Pancreas (tissue), 10 donors: Measurements from ENCODE around the gene CNNM4. TPM values are rescaled to one million over a fixed set of nuclear protein-coding genes. Genes with fewer than 3 reads are reported as not detected.

Experiments used
- ATAC-seq, 4 donors: fragments of 200-7000 bp; cut with Tn5 transposase; one replicate each; pipeline versions ENCODE4 v1.8.0 to v1.9.1; 2020; ENCODE audit warnings: mild to moderate bottlenecking in 4 of 4, moderate library complexity in 4 of 4
- DNase-seq, 6 donors: peaks; one replicate each; pipeline ENCODE4 v3.0.0-alpha.2; 2020
- FAIRE-seq: peaks from 2 replicates; lab custom pipeline; 2012; peaks lifted over from hg19 to GRCh38; lab: Jason Lieb, UNC
- H3K27ac ChIP-seq, 4 donors: fragments of 200-600 bp; sonication (generic); 1 replicate in 3 of 4; 2 replicates in 1 of 4; pipeline versions ENCODE4 v1.5.0 to v1.8.0; 2020
- H3K27me3 ChIP-seq, 4 donors: fragments of 200-600 bp; one replicate each; pipeline ENCODE4 v1.8.0; 2021
- H3K36me3 ChIP-seq, 3 donors: fragments of 200-600 bp; sonication (generic) in 1 of 3; one replicate each; pipeline versions ENCODE4 v1.5.0 to v1.8.0; 2020 to 2021
- H3K4me1 ChIP-seq, 3 donors: fragments of 200-600 bp; one replicate each; pipeline ENCODE4 v1.8.0; 2021
- H3K4me3 ChIP-seq, 4 donors: fragments of 200-600 bp; sonication (generic) in 2 of 4; one replicate each; pipeline versions ENCODE4 v1.5.0 to v1.8.0; 2020 to 2021
- H3K9me3 ChIP-seq, 4 donors: fragments of 200-600 bp; one replicate each; pipeline ENCODE4 v1.8.0; 2021
- WGBS, 2 donors: extraction: QIAGEN DNeasy Blood & Tissue Kit; methylation state at CpG; one replicate each; pipeline ENCODE4 v1.1.7; 2013; 5-methylcytosine and 5-hydroxymethylcytosine counted together
- intact Hi-C, 3 donors: fragments of 100-400 bp; cut with DNase I; formaldehyde crosslinking; loops; one replicate each; pipeline versions ENCODE4 v1.11.1 to v1.14.2; 2022
- polyA plus RNA-seq, 2 donors: library from polyadenylated mRNA; stranded (reverse); fragments of 200-250 nt; gene quantifications; one replicate each; pipeline ENCODE4 v1.2.3, GENCODE V29; 2013
- total RNA-seq, 6 donors: library from RNA; stranded (reverse); fragmentation: NEBNext Ultra II Directional in 4 of 6; extraction: Animal tissue kit (Norgen Biotek cat#: 25700) in 4 of 6; gene quantifications; one replicate each; pipeline versions ENCODE4 v1.2.1 to v1.2.4, GENCODE V29; 2021 to 2023
- TF ChIP-seq, protein P1 (sequence below), 4 donors: fragments of 200-600 bp; sonication (generic) in 3 of 4; IDR thresholded peaks; one replicate each; pipeline versions ENCODE4 v1.5.0 to v1.8.0; 2021; ENCODE audit warnings: antibody characterized with exemption in 4 of 4
- donor health status: healthy with polysubstance abuse.
- donor health status: DM: no; HTN: no; CAD: no; lungs with moderate emphysema.
- donor health status: DM: no; HTN: no; CAD: no.
- donor health status: control.
- donor health status: control.
- donor health status: Bipolar disorder and iron deficiency.
- donor health status: DM: yes; HTN: yes; CAD: no.
- donor health status: DM: no; HTN: no; CAD: no.
- donor health status: DM: no; HTN: no; CAD: no.
- donor health status: DM: yes; HTN: yes; CAD: no.

CNNM4 gene
- total and polyA plus RNA-seq, 8 donors: 3.3 to 6.9 (median 5.5) TPM

DNA sequence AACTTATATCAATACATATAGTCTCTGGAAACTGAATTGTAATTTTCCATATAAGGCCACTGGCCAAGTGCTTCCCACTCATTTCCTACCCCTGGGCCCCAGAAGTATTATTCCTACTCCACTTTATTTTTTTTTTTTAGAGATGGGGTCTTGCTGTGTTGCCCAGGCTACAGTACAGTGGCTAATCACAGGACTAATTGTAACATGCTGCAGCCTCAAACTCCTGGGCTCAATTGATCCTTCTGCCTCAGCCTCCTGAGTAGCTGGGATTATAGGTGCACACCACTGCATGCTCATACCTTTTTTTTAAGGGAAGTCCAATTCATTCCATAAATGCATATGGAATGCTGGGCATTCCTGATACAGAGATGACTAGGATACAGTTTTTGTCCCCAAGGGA lies 6.4 kb upstream of the CNNM4 start:
- Histone ChIP-seq H3K27me3 (no peaks in the 10 kb centered on the region), H3K36me3 (no peaks in the 10 kb centered on the region), H3K9me3 (no peaks in the 10 kb centered on the region), H3K4me1 (no peaks in the 10 kb centered on the region), H3K27ac (no peak overlapping the region), H3K4me3 (no peak overlapping the region)
- TF ChIP-seq, protein P1, sequence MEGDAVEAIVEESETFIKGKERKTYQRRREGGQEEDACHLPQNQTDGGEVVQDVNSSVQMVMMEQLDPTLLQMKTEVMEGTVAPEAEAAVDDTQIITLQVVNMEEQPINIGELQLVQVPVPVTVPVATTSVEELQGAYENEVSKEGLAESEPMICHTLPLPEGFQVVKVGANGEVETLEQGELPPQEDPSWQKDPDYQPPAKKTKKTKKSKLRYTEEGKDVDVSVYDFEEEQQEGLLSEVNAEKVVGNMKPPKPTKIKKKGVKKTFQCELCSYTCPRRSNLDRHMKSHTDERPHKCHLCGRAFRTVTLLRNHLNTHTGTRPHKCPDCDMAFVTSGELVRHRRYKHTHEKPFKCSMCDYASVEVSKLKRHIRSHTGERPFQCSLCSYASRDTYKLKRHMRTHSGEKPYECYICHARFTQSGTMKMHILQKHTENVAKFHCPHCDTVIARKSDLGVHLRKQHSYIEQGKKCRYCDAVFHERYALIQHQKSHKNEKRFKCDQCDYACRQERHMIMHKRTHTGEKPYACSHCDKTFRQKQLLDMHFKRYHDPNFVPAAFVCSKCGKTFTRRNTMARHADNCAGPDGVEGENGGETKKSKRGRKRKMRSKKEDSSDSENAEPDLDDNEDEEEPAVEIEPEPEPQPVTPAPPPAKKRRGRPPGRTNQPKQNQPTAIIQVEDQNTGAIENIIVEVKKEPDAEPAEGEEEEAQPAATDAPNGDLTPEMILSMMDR (IDR thresholded peaks at IDR 0.05): no peak
- FAIRE-seq (no peak), DNase-seq (no peak), ATAC-seq (no peak)
- intact Hi-C loops: no loop called here

DNA sequence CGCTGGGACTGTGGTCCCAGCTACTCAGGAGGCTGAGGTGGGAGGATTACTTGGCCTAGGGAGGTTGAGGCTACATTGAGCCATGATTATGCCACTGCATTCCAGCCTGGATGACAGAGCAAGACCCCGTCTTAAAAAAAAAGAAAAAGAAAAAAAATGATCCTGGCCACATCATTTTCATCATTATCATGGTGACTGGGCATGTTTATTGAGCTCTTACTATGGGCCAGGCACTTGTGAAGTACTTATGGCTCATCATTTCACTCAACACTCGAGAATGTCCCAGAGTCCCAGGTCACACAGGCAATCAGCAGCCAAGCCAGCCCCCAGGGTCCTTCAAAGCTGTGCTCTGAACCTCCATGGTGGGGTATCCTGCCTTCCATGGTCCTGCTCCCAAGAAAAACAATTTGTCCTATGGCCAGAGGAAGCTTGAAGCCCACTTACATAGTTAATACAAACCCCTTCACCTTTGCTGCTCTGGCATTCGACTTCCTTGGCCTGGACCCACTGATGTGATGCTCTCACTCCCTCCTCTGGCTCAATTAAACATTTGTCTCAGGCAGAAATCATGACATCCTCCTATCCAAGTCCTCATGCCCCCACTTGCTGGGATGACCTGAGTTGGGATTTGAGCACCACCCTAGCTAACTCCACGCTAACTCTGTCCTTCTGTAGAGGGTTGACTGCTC lies 3.8 kb upstream of the CNNM4 start:
- DNase-seq: no peak
- TF ChIP-seq, protein P1 (IDR thresholded peaks at IDR 0.05): no peak
- intact Hi-C loops: no loop called here
- H3K27ac ChIP-seq: no peak overlapping the region
- no peaks in the 10 kb centered on the region for H3K27me3 ChIP-seq
- 85 to 91% methylated on average over 5 of the region's 5 CpGs for WGBS, 2 donors
- no peaks in the 10 kb centered on the region for H3K9me3 ChIP-seq
- H3K4me1 ChIP-seq: peaks cover 0 to 8% (median 0%) of the 10 kb centered on the region in 3 donors
- no peak for ATAC-seq
- FAIRE-seq: no peak
- H3K36me3 ChIP-seq: no peaks in the 10 kb centered on the region
- H3K4me3 ChIP-seq: no peak overlapping the region

DNA sequence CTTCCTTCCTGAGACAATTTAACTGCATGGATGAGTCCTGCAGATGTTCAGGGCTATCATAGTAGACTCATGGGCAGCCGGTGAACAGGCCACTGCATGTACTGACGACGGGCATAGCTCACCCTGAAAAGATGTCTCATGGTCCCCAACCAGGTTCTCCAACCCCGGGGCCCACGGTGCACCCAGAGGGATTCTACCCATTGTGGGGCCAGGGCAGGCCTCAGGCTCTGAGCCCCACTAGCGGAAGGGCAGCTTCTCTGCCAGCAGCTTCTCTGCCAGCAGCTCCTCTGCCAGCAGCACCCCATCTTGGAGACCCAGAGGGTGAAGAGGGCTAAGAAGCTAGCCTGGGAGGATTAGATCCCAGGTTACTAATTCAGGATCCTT lies 3.2 kb upstream of the CNNM4 start:
- Histone ChIP-seq H3K27ac (no peak overlapping the region), H3K27me3 (no peaks in the 10 kb centered on the region), H3K36me3 (no peaks in the 10 kb centered on the region), H3K9me3 (no peaks in the 10 kb centered on the region), H3K4me1 (peaks cover 0 to 13% (median 1%) of the 10 kb centered on the region in 3 donors), H3K4me3 (no peak overlapping the region)
- ATAC-seq (no peak), DNase-seq (peak in 1 of 6 donors; percentile 68), FAIRE-seq (no peak)
- TF ChIP-seq, protein P1 (IDR thresholded peaks at IDR 0.05): no peak
- WGBS, 2 donors: 88 to 93% methylated on average over 6 of the region's 6 CpGs
- intact Hi-C loops: no loop called here

DNA sequence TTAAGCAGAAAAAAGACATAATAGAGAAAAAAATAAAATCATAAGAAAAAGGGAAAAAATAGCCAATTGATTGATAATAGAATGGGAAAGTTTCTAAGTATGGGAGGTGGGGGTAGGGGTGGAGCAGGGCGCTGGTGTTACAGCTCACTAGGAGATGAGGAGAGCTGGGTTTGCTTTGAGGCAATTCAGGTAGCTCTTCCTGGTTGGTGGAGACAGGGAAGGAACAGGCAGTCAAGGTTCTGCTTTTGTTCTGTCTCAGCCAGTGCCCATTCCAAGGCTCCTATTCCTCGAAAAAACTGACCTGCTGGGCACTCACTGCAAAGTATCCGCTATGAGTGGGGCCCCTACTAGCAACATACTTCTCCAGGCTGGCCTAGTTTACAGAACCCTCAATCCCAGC lies 1.7 kb upstream of the CNNM4 start:
- H3K27me3 ChIP-seq: no peaks in the 10 kb centered on the region
- intact Hi-C loops: no loop called here
- TF ChIP-seq, protein P1 (IDR thresholded peaks at IDR 0.05): no peak
- H3K4me1 ChIP-seq: peaks cover 0 to 26% (median 7%) of the 10 kb centered on the region in 3 donors
- DNase-seq (no peak), FAIRE-seq (no peak), ATAC-seq (no peak)
- no peaks in the 10 kb centered on the region for H3K36me3 ChIP-seq
- no peak overlapping the region for H3K27ac ChIP-seq
- H3K9me3 ChIP-seq: no peaks in the 10 kb centered on the region
- H3K4me3 ChIP-seq: no peak overlapping the region
- WGBS, 2 donors: 91 to 93% methylated on average over 3 of the region's 3 CpGs

DNA sequence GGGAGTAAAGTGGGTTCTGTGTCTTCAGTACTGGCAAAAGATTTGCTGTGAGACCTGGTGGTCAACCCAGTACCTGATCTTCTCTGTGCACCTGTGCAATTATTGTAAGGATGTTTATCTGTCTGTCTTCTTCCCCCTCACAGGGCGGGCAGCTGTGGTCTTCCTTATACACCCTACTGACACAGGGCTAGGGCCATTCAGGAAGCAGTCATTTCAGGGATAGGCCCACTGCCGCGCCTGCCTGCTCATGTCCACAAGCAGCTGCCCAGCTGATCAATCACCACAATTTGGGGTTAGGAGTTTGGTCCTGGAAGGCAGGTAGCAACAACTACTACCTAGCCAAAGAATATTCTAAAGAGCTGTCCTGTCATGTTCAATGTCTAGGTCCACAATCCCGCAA lies 1.2 kb upstream of the CNNM4 start:
- DNase-seq (no peak), FAIRE-seq (no peak), ATAC-seq (no peak)
- 96% methylated on average over 4 of the region's 4 CpGs for WGBS, 2 donors
- H3K9me3 ChIP-seq: no peaks in the 10 kb centered on the region
- no peaks in the 10 kb centered on the region for H3K36me3 ChIP-seq
- no peaks in the 10 kb centered on the region for H3K27me3 ChIP-seq
- TF ChIP-seq, protein P1 (IDR thresholded peaks at IDR 0.05): no peak
- intact Hi-C loops: no loop called here
- H3K4me1 ChIP-seq: peaks cover 2 to 31% (median 11%) of the 10 kb centered on the region in 3 donors
- H3K27ac ChIP-seq: no peak overlapping the region
- H3K4me3 ChIP-seq: no peak overlapping the region
